NCI-H1092 treated with DMSO at 0.1 percent for 48 hours (cell line): Measurements from ENCODE around the gene CPAMD8.

Experiments
- DNase-seq: peaks from one replicate; lab custom pipeline; 2025; lab: John Stamatoyannopoulos, UW

CPAMD8 gene

DNA sequence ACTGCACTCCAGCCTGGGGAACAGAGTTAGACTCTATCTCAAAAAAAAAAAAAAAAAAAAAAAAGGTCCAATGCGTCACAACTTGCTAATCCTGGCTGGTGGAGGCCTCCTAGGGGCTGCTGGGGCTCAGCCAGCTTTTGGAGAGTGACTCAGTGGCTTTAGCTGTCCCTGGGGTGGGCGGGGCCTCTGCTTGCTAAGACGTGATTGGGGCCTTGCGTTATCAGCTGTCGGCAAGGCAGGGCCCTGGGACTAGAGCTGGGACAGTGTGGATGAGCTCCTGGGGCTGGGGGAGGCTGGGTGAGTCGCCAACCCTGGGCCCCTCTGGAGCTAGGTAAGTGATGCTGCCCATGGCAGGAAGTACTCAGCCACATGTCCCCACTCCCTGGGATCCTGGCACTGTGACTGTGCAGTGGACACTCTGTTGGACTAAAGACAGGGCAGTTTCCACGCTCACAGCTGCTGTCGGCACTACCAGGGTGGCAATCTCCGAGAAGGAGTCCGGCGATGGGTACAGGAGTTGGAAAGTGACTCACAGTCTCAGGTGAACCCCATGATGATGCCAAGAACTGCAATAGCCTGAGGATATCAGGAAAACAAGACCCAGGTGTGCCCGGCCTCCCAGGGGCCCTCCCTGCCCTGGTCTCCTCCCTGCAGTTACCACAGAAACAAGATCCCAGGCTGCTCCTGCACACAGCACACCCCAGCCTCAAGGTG lies 105.6 kb downstream of the CPAMD8 start:
- DNase-seq = no peak

GRCh38 chr19:16919496-16919895 lies 107.1 kb downstream of the CPAMD8 start:
- DNase-seq = no peak

DNA sequence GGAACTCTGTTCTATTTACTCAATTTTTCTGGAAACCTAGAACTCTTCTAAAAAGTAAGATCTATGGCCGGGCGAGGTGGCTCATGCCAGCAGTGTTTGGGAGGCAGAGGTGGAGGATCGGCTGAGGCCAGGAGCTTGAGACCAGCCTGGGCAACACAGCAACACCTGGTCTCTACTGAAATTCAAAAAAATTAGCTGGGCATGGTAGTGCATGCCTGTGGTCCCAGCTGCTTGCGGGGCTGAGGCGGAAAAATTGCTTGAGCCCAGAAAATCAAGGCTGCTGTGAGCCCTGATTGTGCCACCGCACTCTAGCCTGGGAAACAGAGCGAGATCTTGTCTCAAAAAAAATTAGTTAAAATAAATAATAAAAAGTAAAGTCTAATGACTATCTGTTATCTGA lies 109.2 kb downstream of the CPAMD8 start:
- no peak for DNase-seq

GRCh38 chr19:16915734-16916133 lies 110.9 kb downstream of the CPAMD8 start:
- no peak for DNase-seq

- no peak for DNase-seq
Measured at GRCh38 chr19:16915135-16915534, 111.5 kb downstream of the CPAMD8 start.

DNA sequence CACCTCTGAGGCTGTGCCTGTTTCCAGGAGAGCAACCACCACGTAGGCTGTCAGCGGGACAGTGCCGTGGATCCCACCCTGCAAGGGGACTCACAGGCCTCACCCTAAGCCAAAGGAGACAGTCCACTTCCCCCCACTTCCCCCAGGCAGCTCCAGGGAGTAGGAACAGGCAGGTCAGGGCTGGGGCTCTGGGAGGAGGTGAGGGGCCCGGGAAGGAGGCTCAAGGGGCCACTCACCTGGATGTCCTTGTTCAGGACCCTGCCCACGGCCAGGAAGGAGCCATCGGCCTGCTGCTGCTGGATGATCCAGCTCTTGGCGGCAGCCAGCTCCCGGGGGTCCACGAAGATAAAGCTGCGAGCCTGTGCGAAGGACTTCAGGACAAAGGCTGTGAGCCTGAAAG lies 112.2 kb downstream of the CPAMD8 start:
- no peak for DNase-seq

GRCh38 chr19:16912780-16913179 lies 113.8 kb downstream of the CPAMD8 start:
- no peak for DNase-seq

DNA sequence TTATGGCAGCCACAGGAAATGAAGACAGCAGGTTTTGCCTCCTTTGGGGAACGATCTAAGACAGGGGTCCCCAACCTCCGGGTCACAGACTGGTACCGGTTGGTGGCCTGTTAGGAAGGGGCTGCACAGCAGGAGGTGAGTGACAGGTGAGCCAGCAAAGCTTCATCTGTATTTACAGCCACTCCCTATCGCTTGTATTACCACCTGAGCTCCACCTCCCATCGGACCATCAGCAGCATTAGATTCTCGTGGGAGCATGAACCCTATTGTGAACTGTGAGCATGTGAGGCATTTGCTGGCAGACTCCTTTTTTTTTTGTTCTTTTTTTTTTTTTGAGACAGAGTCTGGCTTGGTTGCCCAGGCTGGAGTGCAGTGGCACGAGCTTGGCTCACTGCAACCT lies 115.6 kb downstream of the CPAMD8 start:
- no peak for DNase-seq

- DNase-seq = no peak
Measured at GRCh38 chr19:16908759-16909158, 117.9 kb downstream of the CPAMD8 start.

DNA sequence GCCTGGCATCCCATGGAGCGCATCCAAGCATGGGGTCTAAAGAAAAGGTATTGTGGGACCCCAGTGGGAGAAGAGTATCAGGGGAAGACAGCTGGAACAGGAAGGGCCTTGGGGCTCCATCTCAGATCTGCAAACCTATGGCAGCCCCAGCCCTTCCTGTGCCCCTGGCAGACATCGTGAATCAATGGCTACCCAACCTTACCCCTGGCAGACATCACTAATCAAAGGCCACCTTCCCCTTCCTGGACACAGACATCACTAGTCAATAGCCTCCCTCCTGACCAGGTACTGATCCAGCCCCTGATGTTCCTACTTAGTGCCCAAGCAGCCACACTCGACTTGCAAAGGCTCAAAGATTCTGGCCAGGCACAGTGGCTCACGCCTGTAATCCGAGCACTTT lies 122.0 kb downstream of the CPAMD8 start:
- DNase-seq = no peak

DNA sequence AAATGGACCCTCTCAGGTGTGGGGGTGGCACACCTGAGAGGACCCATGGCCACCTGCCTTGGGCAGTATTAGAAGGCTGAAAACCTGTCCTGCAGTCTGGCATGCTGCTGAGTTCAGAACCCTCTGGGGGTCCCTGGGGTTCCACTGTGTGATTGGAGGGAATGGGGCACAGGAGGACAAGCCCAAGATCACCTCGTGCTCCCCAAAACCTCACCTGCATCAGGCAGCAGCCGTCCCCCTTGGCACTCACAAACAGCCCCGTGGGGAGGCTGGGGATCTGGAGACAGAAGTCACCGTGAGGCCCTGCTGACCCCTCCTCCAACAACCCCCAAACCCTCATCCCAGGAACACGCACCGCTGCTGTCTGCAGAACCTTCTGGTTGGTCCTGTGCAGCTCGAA lies 123.3 kb downstream of the CPAMD8 start:
- no peak for DNase-seq

GRCh38 chr19:16902545-16902944 lies 124.1 kb downstream of the CPAMD8 start:
- DNase-seq = no peak

DNA sequence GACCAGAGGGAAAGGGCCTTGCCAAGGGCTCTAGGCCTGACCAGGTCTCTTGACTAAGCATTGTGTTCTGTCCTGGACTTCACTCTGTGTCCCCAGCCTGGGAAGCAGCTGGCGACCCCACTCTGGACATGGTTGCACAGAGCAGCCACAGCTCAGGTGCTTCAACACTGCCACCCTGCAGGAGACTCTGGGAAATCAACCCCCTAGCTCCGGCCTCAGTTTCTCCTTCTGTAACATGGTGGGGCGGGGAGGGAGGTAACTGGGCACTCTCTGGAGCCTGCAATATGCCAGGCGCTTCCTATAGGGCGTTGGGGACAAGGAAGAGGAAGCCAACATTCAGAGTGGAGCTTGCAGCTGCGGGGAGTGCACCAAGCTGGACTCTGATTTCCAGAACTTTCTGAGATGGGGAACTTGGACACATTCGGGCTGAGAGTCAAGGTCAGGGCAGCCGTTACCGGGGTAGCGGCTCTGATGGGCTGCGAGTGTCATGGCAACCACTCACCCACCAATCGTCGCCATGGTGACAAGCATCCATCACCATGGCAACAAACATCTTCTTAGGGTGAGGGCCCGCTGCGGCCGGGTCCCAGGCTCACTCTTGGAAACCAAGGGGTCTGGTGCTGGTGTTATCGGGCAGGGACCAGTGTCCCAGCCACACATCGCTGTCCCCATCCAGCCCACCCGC lies 125.0 kb downstream of the CPAMD8 start:
- DNase-seq = no peak

- DNase-seq = no peak
Measured at GRCh38 chr19:16899566-16900075, 127.0 kb downstream of the CPAMD8 start.

DNA sequence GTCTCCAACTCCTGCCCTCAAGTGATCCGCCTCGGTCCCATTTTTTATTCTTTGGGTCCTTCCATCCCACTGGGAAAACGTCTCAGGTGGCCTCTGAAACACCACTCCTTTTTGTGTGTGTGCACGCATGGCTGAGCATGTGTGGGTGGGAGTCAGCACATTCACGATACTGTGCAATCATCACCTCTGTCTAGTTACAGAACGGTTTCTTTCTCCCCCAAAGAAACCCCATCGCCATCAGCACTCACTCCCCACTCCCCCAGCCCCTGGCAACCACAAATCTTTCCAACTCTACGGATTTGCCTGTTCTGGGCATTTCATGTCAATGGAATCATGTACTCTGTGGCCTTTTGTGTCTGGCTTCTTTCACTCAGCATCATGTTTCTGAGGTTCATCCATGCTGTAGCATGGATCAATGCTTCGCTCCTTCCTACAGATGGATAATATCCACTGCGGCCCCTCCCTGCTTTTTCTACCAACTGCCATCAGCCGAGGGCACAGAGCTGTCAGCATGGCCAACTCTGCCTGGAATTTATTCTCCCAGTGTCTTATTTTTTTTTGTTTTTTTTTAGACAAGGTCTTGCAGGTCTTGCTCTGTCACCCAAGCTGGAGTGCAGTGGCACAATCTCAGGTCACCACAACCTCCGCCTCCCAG lies 128.1 kb downstream of the CPAMD8 start:
- no peak for DNase-seq

- DNase-seq = no peak
Measured at GRCh38 chr19:16897856-16898161, 128.8 kb downstream of the CPAMD8 start.

GRCh38 chr19:16897029-16897855 lies 129.4 kb downstream of the CPAMD8 start:
- peak; percentile 71 for DNase-seq

DNA sequence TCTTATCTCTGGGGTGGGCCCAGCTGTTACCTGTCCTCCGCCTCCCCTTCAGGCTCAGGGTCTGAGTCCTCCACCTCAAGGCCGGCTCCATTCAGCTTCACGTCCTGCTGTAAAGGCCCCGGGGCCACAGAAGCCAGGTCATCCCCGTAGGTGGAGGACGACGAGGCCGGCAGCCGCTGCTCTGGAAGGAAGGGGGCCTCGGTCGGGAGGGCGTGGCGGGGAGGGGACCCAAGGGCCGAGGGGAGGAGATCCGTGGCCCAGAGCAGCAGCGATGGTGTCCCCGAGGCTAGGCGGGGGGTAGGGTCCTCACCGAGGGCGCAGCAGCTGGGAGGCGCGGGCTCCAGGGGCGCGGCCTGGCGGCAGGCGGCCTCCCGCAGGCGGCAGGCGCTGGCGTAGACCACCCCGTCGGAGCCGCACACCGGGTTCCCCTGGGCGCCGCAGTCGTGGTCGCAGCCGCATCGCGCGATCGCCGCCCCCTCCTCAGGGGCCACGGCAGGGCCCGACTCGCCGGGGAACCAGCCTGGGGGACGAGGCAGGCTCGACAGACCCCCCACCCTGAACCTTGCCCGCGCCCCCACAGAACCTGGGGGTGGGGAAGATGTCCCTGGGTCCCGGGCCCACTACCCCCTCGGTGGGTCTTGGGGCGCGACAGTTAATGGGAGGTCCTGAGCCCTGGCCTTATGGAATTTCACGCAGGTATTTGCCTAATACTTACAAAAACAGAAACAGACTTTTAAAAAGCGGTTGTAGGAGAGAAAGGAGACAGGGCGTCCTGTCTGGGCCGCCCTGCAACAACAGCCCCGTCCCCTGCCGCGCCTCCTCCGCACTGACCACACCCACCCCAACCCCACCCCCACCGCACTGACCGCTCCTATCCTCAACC lies 130.2 kb downstream of the CPAMD8 start:
- no peak for DNase-seq

DNA sequence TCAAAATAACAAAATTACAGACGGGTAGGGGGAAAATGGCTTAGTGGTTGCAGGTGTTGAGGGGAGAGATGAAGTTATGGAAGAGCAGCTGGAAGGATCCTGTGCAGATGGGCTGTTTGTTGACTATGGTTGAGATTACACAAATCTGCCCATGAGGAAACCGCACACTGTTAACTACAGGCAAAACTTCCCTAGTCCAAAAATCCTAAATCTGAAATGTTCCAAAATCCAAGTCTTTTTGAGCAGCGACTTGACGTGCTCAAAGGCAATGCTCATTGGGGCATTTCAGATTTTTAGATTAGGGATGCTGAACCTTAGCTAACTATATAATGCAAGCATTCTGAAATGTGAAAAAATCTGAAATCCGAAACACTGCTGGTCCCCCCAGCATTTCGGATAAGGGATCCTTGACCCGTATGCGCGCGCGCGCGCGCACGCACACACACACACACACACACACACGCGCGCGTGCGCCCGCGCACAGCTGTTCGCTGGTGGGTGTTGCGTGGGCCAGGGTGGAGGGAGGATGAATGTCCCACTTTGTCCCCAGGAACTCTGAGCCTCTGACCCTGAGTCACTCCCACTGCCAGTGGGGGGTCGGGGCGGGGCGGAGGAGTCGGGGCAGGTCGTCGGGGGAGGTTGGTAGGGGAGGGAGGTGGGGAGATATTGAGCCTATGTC lies 131.0 kb downstream of the CPAMD8 start:
- DNase-seq = no peak

- no peak for DNase-seq
Measured at GRCh38 chr19:16894080-16894479, 132.5 kb downstream of the CPAMD8 start.

- no peak for DNase-seq
Measured at GRCh38 chr19:16893686-16893989, 133.0 kb downstream of the CPAMD8 start.
